GM23338 (cell line): ENCODE results near the gene VPS52. TPM values are rescaled to one million over a fixed set of nuclear protein-coding genes. Genes with fewer than 3 reads are reported as not detected.
"Not testable (repeated sequence)": the region's sequence is repeated elsewhere in the genome, so short reads cannot be mapped to it uniquely, and the experiment has no call there.

Experiments used
- ATAC-seq: fragments of 200-7000 bp; cut with Tn5 transposase; 3 replicates; pipeline ENCODE4 v1.9.1; 2020
- DNase-seq: peaks from one replicate; pipeline ENCODE4 v3.0.0-alpha.2; 2015; ENCODE audit warnings: low spot score
- H2AFZ ChIP-seq: fragments of 200-600 bp; sonication (generic); 2 replicates; pipeline ENCODE4 v1.8.0; 2016; ENCODE audit warnings: antibody characterized with exemption, mild to moderate bottlenecking, moderate library complexity
- H3F3A ChIP-seq: fragments of 200-600 bp; sonication (generic); replicated peaks from 2 replicates; pipeline ENCODE4 v1.8.0; 2017; ENCODE audit warnings: antibody characterized with exemption, mixed run types, low read depth
- H3K27ac ChIP-seq: fragments of 200-600 bp; sonication (generic); 2 replicates; pipeline ENCODE4 v1.6.1; 2016; ENCODE audit warnings: low read depth
- H3K27me3 ChIP-seq: fragments of 200-600 bp; sonication (generic); 2 replicates; pipeline ENCODE4 v1.8.0; 2016; ENCODE audit warnings: mild to moderate bottlenecking, mixed run types, moderate library complexity; ENCODE audit not compliant: insufficient read depth
- H3K36me3 ChIP-seq: fragments of 200-600 bp; sonication (generic); 2 replicates; pipeline ENCODE4 v1.8.0; 2016; ENCODE audit warnings: mild to moderate bottlenecking; ENCODE audit not compliant: insufficient read depth
- H3K4me1 ChIP-seq: fragments of 200-600 bp; sonication (generic); 2 replicates; pipeline ENCODE4 v1.8.0; 2016; ENCODE audit warnings: mild to moderate bottlenecking, moderate library complexity; ENCODE audit not compliant: insufficient read depth
- H3K4me2 ChIP-seq: fragments of 200-600 bp; sonication (generic); 2 replicates; pipeline ENCODE4 v1.7.1; 2017; ENCODE audit warnings: mixed run types
- H3K4me3 ChIP-seq: fragments of 200-600 bp; sonication (generic); 2 replicates; pipeline ENCODE4 v1.6.1; 2016; ENCODE audit warnings: mixed run types
- H3K79me2 ChIP-seq: fragments of 200-600 bp; sonication (generic); replicated peaks from 2 replicates; pipeline ENCODE4 v1.8.0; 2017; ENCODE audit warnings: mild to moderate bottlenecking; ENCODE audit not compliant: insufficient read depth
- H3K9me2 ChIP-seq: fragments of 200-600 bp; sonication (generic); 2 replicates; pipeline ENCODE4 v1.8.0; 2017; ENCODE audit not compliant: insufficient read depth
- H4K20me1 ChIP-seq: fragments of 200-600 bp; sonication (generic); replicated peaks from 2 replicates; pipeline ENCODE4 v1.8.0; 2017; ENCODE audit warnings: mild to moderate bottlenecking; ENCODE audit not compliant: insufficient read depth
- H3K27ac Mint-ChIP-seq: 2 replicates; pipeline ENCODE4 v1.8.0; 2020; ENCODE audit warnings: inconsistent platforms, mild to moderate bottlenecking, moderate library complexity, mixed read lengths
- H3K27me3 Mint-ChIP-seq: 3 replicates; pipeline ENCODE4 v1.8.0; 2022; ENCODE audit warnings: low read depth, mild to moderate bottlenecking, moderate library complexity, mixed read lengths, inconsistent platforms; ENCODE audit not compliant: insufficient read depth, poor library complexity
- H3K36me3 Mint-ChIP-seq: 3 replicates; pipeline ENCODE4 v1.8.0; 2021; ENCODE audit warnings: low read depth, mild to moderate bottlenecking, inconsistent platforms, moderate library complexity, mixed read lengths
- H3K4me1 Mint-ChIP-seq: 3 replicates; pipeline ENCODE4 v1.8.0; 2020; ENCODE audit warnings: mild to moderate bottlenecking, inconsistent platforms, mixed read lengths
- H3K4me3 Mint-ChIP-seq: 3 replicates; pipeline ENCODE4 v1.8.0; 2021; ENCODE audit warnings: moderate library complexity, mild to moderate bottlenecking, inconsistent platforms, mixed read lengths
- H3K9me3 Mint-ChIP-seq: 3 replicates; pipeline ENCODE4 v1.8.0; 2020; ENCODE audit warnings: moderate library complexity, mild to moderate bottlenecking, inconsistent platforms, mixed read lengths
- CTCF ChIP-seq, 2 experiments: fragments of 200-600 bp in 1 of 2; sonication (generic) in 1 of 2; conservative IDR thresholded peaks; 2 replicates each; pipeline versions ENCODE4 v1.5.1 to v1.6.1; 2016 to 2017; ENCODE audit warnings: antibody characterized with exemption in 2 of 2, low read depth in 2 of 2, mild to moderate bottlenecking in 2 of 2, moderate library complexity in 1 of 2
- EZH2phosphoT487 ChIP-seq: fragments of 200-600 bp; sonication (generic); IDR thresholded peaks from one replicate; pipeline ENCODE4 v1.8.1; 2018; ENCODE audit warnings: antibody characterized with exemption; ENCODE audit not compliant: unreplicated experiment
- ZNF462 ChIP-seq: fragments of 250-450 bp; sonication (Bioruptor Pico); IDR thresholded peaks from 2 replicates; pipeline ENCODE4 v1.5.0; 2020; ENCODE audit warnings: mild to moderate bottlenecking, moderate library complexity
- polyA plus RNA-seq: library from polyadenylated mRNA; unstranded; fragments of >200 nt; fragmentation: Nextera tagmentation; extraction: Ambion mirVana; gene quantifications from 2 replicates; pipeline ENCODE4 v1.2.1, GENCODE V29; 2016
- total RNA-seq: library from RNA; depleted of rRNA; stranded (reverse); fragments of >200 nt; shearing (Covaris generic); gene quantifications from 2 replicates; pipeline ENCODE4 v1.2.3, GENCODE V29; 2014

Gene VPS52
- total and polyA plus RNA-seq, 2 experiments from 2014 or later = 27.9 to 31.1 TPM

DNA sequence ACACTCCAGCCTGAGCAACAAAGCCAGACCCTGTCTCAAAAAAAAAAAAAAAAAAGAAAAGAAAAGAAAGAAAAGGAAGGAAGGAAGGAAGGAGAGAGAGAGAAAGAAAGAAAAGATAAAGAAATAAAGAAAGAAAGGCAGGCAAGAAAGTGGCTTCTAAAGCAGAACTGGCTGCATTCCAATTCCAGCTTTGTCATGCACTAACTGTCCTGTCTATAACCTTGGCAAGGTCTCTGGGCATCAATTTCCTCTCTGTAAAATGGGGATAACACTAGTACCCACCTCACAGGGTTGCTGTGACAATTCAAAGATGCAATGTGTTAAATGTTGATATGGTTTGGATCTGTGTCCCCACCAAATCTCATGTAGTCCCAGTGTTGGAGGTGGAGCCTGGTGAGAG lies 35.3 kb downstream of the VPS52 start:
- DNase-seq (no peak), ATAC-seq (no peak)
- TF ChIP-seq ZNF462 (CRISPR knock-in tag) = no peak
- H3K36me3 ChIP-seq = no peaks in the 10 kb centered on the region
- H3F3A ChIP-seq = 0 out of 2 replicates have a peak, but pooled peaks cover 1% of the 10 kb centered on the region
- Mint-ChIP-seq H3K4me3 (no peak overlapping the region), H3K27me3 (peaks cover 11% of the 10 kb centered on the region), H3K27ac (no peak overlapping the region), H3K9me3 (no peaks in the 10 kb centered on the region), H3K4me1 (peaks cover 14% of the 10 kb centered on the region), H3K36me3 (no peaks in the 10 kb centered on the region)
- no peak overlapping the region for H3K4me2 ChIP-seq
- peaks cover 5% of the 10 kb centered on the region; the same call in 1 of the 2 replicates for H3K27me3 ChIP-seq
- peaks cover 5% of the 10 kb centered on the region; the same call in 1 of the 2 replicates for H3K9me2 ChIP-seq
- no peaks in the 10 kb centered on the region for H4K20me1 ChIP-seq
- no peak overlapping the region; the same call in 1 of the 2 replicates for H2AFZ ChIP-seq
- H3K27ac ChIP-seq = no peak overlapping the region
- no peak overlapping the region for H3K4me3 ChIP-seq
- peaks cover 9% of the 10 kb centered on the region for H3K4me1 ChIP-seq
- H3K79me2 ChIP-seq = no peaks in the 10 kb centered on the region

GRCh38 chr6:33235221-33235634 lies 36.4 kb downstream of the VPS52 start:
- Histone ChIP-seq H3K4me2 (peak overlapping the region; percentile 72), H3K4me3 (no peak overlapping the region), H3K9me2 (peaks cover 5% of the 10 kb centered on the region; the same call in 1 of the 2 replicates), H2AFZ (peak overlapping the region; percentile 93), H3K79me2 (no peaks in the 10 kb centered on the region), H3K27ac (no peak overlapping the region), H3F3A (0 out of 2 replicates have a peak, but pooled peaks cover 3% of the 10 kb centered on the region), H3K36me3 (no peaks in the 10 kb centered on the region), H3K27me3 (peaks cover 3% of the 10 kb centered on the region; the same call in 1 of the 2 replicates), H4K20me1 (no peaks in the 10 kb centered on the region), H3K4me1 (peaks cover 9% of the 10 kb centered on the region)
- H3K27ac Mint-ChIP-seq = no peak overlapping the region
- TF ChIP-seq EZH2phosphoT487 = no peak
- TF ChIP-seq CTCF (conservative IDR thresholded peaks at IDR 0.05; ENCODE audit: low read depth in 2 of 2) = no peak
- ATAC-seq = peak; percentile 68
- no peaks in the 10 kb centered on the region for H3K36me3 Mint-ChIP-seq
- peaks cover 11% of the 10 kb centered on the region for H3K27me3 Mint-ChIP-seq
- peaks cover 14% of the 10 kb centered on the region for H3K4me1 Mint-ChIP-seq
- no peaks in the 10 kb centered on the region for H3K9me3 Mint-ChIP-seq
- no peak for DNase-seq
- H3K4me3 Mint-ChIP-seq = no peak overlapping the region; the same call in 2 of the 3 replicates

DNA sequence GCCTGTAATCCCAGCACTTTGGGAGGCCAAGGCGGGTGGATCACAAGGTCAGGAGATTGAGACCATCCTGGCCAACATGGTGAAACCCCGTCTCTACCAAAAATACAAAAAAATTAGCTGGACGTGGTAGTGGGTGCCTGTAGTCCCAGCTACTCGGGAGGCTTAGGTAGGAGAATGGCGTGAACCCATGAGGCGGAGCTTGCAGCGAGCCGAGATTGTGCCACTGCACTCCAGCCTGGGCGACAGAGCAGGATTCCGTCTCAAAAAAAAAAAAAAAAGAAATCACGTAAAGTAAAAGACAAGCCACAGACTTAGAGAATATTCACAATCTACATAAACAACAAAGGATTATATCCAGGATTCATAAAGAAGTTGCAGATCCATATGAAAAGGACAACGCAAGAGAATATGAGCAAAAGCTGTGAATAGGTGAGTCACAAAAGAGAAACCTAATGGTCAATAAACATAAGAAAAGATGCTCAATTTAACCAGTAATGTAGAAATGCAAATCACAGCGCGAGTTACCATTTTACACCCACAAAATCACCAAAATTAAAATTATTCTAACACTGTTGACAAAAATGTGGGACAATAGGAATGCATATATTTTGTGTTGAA lies 45.1 kb downstream of the VPS52 start:
- not testable (repeated sequence) for H2AFZ ChIP-seq, H4K20me1 ChIP-seq, H3K27me3 Mint-ChIP-seq, DNase-seq, H3K36me3 Mint-ChIP-seq, H3K9me2 ChIP-seq, H3K27ac ChIP-seq, H3K36me3 ChIP-seq, H3K27me3 ChIP-seq, H3K9me3 Mint-ChIP-seq, H3K79me2 ChIP-seq, H3F3A ChIP-seq
- H3K4me2 ChIP-seq = peak overlapping the region; percentile 33
- H3K27ac Mint-ChIP-seq = peak overlapping the region; percentile 68
- peak overlapping the region; percentile 42 for H3K4me3 Mint-ChIP-seq
- peak overlapping the region; percentile 30 for H3K4me3 ChIP-seq
- peak; percentile 57; the same call in 2 of the 3 replicates for ATAC-seq
- H3K4me1 Mint-ChIP-seq = peaks cover 15% of the 10 kb centered on the region
- peaks cover 20% of the 10 kb centered on the region for H3K4me1 ChIP-seq
